Putamen (tissue), 1 donor: ENCODE results near the gene HPS5.
"Not testable (repeated sequence)": the region's sequence is repeated elsewhere in the genome, so short reads cannot be mapped to it uniquely, and the experiment has no call there.

Source experiments
- DNase-seq: peaks from one replicate; pipeline ENCODE4 v3.0.0-alpha.2; 2016; ENCODE audit warnings: low spot score

Gene HPS5, protein sequence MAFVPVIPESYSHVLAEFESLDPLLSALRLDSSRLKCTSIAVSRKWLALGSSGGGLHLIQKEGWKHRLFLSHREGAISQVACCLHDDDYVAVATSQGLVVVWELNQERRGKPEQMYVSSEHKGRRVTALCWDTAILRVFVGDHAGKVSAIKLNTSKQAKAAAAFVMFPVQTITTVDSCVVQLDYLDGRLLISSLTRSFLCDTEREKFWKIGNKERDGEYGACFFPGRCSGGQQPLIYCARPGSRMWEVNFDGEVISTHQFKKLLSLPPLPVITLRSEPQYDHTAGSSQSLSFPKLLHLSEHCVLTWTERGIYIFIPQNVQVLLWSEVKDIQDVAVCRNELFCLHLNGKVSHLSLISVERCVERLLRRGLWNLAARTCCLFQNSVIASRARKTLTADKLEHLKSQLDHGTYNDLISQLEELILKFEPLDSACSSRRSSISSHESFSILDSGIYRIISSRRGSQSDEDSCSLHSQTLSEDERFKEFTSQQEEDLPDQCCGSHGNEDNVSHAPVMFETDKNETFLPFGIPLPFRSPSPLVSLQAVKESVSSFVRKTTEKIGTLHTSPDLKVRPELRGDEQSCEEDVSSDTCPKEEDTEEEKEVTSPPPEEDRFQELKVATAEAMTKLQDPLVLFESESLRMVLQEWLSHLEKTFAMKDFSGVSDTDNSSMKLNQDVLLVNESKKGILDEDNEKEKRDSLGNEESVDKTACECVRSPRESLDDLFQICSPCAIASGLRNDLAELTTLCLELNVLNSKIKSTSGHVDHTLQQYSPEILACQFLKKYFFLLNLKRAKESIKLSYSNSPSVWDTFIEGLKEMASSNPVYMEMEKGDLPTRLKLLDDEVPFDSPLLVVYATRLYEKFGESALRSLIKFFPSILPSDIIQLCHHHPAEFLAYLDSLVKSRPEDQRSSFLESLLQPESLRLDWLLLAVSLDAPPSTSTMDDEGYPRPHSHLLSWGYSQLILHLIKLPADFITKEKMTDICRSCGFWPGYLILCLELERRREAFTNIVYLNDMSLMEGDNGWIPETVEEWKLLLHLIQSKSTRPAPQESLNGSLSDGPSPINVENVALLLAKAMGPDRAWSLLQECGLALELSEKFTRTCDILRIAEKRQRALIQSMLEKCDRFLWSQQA

DNA sequence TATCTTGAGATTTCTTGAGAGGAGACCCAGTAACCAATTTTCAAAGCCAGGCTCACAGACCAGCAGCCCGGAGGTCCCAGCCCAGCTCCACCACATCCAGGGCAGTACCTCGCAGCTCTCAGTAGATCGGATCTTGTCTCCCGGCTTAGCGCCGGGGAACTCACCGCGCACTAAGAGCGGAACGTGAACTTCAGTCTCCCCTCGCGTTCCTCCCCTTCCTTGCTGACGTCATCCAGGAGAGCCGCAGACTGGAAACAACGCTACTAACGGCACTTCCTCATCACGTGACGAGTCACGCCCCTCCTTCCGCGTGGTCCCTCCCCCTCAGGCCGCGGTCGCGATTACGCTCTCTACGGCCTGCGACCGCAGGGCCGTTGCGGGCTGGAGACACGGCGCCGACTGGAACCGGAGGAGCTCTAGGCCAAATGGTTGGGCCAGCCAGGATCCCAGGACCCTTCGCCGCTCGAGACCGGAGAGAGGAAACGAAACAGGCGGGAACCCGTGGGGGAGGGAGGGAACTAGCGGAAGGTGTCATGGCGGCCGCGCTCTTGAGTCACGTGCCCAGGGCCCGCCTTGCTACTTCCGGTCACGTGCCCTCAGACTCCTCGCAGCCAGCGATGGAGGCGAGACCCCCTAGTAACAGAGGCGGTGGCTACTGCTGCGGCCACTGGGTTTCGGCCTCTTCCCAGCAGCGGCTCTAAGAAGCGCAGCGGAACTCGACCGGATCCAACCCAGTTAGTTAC is at the start of gene HPS5, which contains the start of gene GTF2H1:
Gene HPS5 (minus strand): TSS at position 172 of the 743 bp plus-strand sequence. CDS start 4,282 bp downstream, outside the sequence.
Gene GTF2H1 (plus strand): TSS at position 599 of the 743 bp plus-strand sequence. CDS start 10,508 bp downstream, outside the sequence.
- peak; percentile 98 for DNase-seq

DNA sequence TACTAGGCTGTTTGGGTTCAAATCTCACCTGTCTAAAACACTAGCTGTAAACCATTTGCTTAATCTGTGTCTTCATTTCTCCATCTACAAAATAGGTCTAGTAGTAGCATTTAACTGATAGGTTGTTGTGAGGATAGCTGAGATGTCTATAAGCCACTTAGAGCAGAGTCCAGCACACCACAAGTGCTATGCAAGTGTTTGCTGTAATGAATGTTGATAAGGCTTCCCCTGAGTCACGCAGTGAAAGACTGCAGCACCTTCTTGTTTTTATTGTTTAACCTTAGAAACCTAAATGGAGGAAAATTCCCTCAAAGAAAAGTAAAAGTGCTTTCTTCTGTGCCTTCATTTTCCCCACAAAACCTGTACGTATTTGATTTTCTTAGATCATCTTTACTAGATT is 49.3 kb upstream of the HPS5 start:
- DNase-seq: no peak

DNA sequence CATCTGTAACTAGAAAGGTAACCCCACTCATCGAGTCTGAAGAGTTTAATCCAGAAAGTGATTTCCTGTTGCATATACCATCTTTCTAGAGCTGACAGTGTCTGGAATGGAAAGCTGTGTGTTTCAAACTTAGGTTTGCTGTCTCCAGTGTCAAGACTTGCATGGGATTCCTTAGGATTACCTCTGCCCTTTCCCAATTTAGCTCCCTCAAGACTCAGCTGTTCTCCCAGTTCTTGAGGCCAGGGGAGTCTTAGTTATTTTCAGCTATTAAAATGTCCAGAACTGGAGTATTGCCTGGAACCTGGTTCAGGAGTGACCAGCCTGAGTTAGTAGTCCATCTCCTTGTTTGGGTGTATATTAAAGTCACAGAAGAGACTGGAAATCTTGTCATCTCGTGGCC is 47.5 kb upstream of the HPS5 start:
- no peak for DNase-seq

DNA sequence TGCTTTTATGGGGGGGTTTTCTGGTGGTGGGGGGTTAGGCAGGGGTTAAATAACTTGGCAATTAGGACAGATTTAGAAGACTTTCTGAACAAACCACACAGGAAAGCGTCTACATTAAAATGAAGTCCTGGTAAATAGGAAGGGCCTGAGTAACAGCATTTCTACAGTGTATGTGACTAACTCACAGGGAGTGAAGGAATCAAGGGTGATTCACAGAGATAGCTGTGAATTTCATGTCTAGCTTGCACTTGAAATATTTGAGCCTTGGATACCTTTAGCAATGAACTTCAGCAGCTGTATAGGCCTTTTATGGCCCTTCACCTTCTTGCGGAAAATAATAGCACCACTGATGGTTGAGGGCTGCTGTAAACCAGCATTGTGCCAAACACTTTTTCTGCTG is 46.3 kb upstream of the HPS5 start:
- DNase-seq: no peak

DNA sequence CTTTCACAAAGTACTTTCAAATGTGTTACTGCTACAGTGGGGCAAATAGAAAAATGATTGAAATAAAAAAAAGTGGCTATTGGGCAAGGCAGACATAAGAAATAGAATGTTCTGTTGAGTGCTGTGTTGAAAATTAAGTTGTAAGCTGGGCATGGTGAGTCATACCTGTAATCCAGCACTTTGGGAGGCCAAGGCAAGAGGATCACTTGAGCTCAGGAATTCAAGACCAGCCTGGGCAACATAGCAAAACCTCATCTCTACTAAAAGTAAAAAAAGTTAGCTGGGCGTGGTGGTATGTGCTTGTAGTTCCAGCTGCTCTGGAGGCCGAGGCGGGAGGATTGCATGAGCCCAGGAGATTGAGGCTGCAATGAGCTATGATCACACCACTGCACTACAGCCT is 45.5 kb upstream of the HPS5 start:
- DNase-seq: no peak

DNA sequence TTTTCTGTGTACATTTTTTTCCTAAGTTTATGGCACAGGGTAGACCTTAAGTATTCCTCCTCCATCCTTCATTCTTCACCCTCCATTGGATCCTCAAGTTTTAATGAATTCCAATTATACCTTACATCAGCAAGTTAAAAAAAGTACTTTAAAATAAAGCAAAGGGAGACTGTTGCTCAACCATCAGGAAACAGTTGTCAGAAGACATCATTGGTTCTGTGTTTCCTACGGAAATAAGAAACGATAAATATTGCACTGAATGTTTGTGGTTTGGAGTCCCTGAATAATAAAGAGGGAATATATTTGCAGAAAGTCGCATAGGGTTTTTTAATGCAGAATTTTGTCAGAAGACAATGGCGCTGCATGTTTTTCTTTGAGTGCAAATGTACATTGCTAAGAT is 44.3 kb upstream of the HPS5 start:
- DNase-seq: peak; percentile 20

DNA sequence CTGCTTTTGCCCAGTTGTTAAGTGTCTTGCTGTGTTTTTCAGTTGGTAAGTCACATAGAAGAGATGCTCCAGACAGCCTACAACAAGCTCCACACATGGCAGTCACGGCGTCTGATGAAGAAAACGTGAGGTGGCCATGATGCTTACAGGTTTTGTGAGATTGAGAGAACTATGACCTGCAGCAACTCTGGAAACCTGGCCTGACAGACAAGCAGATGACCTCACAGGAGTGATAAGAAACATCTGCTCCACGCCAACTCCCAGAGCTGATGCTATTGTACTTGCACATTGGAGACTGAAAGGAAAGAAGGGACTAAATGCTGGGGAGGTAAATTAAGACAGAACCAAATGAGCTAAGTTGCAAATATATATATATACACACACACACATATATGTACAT is 43.8 kb upstream of the HPS5 start:
- no peak for DNase-seq

DNA sequence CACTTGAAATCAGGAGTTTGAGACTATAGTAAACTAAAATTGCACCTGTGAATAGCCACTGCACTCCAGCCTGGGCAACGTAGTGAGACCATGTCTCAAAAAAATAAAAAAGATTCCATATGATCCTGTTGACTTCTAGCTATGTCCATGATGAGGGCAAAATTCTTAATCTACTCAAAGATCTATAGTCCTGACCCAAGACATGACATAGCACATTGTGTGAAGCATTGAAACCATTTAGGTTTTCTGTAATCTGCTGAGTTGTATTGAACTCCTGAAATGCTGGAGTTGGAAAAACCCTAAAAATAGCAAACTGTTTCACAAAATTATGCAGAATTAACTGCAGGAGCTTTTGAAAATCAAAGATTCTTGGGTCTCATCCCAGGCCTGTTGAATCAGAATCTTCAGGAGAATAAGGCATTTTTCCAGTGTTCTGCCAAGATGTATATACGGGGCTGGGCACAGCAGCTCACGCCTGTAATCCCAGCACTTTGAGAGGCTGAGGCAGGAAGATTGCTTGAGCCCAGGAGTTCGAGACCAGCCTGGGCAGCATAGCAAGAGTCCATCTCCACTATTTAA is 42.6 kb upstream of the HPS5 start:
- peak; percentile 31 for DNase-seq

DNA sequence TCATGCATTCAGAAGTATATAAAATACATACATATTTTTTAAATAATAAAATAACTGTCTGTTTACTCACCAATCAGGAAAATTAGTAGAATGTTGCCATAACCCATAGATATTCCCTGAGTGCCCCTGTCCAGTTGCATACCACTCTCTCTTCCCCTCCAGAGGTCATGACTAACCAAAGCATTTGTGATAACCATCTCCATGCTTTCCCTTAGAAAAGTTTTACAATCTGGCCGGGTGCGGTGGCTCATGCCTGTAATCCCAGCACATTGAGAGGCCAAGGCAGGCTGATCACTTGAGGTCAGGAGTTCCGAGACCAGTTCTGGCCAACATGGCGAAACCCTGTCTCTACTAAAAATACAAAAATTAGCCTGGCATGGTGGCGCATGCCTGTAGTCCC is 39.2 kb upstream of the HPS5 start:
- no peak for DNase-seq

DNA sequence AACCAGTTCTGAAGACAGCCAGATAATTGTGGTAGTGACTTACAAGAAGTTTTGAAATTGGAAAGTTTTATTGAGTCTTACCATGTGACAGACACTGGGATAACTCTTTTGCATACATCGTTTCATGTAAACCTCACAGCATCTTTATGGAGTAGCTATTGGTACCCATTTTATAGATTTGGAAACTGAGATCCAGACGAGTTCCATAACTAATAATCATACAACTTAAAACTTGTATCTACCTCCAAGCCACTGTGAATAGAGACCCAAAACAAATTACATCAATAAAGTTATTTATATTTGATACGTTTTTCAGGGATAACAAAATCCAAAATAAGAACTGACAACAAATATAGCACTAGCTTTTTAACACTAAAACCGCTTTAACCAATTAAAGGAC is 36.7 kb upstream of the HPS5 start:
- DNase-seq: no peak

DNA sequence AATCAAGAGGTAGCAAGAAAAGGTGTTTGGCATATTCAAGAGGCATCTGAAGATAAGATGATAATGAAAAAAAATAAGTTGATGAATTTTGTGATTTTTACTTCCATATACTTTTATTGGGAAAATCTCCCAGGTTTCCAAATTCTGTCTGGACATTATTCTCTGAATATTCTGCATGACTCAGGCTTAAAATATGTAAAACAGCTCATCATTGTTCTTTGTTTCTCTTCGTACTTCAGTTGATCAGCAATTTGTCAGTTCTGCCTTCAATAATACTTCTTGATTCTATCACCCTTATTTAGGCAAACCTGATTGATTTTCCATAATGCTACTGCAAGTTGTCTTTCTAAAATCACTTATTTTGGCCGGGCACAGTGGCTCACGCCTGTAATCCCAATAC is 30.6 kb upstream of the HPS5 start:
- DNase-seq: no peak

DNA sequence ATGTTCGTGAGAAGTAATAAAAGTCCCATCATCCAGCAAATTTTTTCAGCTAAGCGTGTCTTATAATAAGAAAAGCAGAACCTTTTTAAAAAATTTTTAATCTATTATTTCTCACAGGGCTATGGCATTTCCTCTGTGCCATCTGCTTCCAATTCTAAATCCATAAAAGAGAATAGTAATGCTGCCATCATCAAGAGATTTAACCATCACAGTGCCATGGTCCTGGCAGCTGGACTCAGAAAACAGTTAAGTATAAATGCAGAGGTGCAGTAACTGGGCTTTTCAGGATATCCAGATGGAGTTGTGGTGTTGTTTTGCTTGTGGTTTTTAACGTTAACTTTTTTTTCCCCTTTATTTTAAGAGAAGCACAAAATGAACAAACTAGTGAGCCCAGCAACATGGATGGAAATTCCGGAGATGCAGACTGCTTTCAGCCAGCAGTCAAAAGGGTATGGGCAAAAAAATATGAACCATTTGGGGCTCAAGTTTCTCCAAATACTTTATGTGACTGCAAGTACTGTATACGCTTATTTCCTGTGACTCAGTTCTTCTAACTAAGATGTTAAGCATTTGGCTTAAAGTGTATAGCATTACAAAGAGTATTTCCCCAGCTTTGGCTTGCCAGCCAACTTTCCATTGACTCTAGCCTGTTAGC is 25.7 kb upstream of the HPS5 start:
- DNase-seq: no peak

DNA sequence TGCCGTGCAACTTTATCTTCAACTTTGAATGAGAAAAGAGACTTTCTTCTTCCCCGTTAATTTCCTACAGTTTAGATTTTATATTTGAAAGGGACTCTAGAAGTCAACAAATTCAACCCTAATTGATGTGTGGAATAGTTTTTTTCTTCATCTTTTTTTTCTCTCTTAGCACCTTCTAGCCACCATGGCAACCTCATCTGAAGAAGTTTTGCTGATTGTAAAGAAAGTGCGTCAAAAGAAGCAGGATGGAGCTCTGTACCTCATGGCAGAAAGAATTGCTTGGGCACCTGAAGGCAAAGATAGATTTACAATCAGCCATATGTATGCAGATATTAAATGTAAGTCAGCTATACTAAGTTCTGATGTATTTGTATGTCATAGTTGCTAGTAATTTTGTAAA is 11.0 kb upstream of the HPS5 start:
- no peak for DNase-seq

DNA sequence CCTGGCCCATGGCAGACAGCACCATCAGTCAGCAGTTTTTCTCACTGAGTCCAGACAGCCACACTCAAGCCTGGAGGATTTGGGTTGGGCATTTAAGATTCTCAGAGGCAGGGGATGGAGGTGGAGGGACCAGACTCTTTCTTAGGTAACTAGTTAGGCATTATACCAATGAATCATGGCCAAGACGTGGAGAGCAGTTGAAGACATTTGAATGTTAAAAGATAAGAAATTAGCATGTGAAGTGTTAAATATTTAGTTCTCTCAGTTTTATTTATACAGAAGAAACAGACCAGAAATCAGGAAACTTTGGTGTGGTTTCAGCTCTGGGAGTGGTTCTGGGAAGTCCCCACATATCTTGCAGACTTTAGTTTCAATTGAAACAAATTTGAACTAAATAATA is 10.4 kb upstream of the HPS5 start:
- DNase-seq: no peak

DNA sequence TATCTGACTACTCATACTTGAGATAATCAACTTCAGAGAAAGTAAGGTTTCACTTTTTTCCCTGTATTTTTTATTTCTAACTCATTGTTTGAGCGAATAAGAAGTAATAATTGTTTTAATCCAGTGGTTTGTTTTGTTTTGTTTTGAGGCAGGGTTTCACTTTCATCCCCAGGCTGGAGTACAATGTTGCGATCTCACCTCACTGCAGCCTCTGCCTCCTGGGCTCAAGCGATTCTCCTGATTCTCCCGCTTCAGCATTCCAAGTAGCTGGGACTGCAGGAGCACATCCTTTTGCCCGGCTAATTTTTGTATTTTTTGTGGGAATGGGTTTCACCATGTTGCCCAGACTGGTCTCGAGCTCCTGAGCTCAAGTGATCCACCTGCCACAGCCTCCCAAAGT is 9.0 kb upstream of the HPS5 start:
- DNase-seq: no peak

DNA sequence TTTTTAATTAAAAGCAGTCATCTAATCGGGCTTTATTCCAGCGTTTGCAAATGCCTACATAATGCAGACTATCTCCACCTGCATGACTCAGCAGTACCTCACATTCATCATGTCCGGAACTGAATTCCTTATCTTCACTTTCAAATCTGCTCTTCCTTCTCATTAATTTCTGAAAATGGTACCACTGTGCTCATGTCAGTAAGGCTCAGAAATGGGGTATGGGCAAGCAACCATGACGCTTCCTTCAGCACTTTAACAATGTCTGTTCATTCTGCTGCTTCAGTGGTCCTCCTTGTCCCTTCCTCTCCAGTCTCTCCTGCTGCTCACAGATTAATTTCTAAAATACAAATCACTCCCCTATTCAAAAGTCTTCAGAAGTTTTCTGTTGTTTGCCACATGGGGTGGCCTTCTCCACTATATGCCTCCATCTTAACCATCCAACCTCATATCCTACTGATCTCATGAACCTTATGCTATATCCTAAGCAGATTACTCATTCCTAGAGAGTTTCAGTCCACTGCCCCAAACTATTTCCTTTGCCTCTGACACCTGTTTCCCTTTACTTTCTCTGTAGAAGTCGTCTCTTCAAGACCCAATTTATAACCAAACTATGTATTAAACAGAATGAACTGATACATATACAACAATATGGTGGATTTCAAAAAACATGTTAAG is 7.4 kb upstream of the HPS5 start:
- DNase-seq: no peak

DNA sequence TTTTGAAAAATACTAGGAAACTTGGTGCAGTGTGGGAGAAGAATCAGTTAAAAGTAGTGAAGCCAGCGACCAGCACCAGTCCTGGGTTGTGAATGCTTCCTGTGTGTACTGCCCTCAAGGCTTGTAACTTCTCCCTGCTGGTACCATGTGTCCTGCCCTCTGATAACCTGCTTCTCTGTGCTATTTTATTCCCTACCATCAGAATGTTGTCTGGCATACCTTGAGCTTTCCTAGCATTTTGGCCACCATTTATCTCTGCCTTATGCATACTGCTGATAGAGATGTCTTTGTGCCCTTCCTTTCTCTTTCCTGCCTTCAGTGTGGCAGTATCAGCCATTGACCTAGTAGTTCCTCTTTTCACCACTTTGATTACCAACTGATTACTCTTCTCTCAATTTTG is 2.4 kb upstream of the HPS5 start:
- DNase-seq: no peak

DNA sequence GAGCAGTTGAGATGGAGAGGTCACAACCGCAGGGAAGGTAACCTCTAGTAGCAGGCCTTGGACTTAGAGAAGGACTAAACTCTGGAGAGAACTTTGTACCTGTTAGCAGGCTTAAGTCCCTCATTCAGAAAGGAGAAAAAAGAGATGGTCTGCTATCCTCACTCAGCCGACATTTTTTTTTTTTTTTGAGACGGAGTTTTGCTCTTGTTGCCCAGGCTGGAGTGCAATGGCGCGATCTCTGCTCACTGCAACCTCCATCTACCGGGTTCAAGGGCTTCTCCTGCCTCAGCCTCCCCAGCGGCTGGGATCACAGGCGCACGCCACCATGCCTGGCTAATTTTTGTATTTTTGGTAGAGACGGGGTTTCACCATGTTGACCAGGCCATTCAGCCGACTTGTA is 1.9 kb upstream of the HPS5 start:
- not testable (repeated sequence) for DNase-seq

DNA sequence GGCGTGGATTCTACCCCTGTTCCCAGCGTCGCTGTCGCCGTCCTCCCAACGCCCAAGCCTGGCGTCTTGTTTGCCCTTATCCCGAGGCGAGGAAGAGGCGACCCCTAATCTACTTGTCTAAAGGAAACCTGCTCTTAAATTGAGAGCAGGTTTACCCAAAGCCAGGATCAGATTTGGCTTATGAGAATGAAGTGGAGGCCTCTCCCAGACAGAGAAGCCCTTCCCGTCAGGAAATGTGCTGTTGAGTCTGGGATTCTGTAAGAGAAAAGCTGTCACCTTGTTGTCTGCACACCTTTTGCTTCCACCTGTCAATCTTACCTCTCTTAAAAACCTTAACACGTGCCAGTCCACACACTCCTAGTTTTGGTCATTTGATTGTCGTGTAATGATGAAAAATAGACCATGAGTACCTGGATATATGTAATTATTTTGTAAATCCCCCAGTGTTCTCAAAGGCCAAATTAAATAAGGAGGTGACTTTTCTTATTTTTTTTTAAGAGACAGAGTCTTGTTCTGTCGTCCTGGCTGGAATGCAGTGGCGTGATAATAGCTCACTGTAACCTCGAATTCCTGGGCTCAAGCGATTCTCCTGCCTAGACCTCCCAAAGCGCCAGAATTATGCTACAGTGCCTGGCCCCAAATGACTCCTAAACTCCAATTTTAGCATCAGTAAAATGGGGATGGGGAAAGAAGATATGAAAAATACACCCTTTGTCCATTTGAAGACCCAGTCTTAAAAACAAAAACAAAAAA is 1.1 kb upstream of the HPS5 start:
- no peak for DNase-seq

DNA sequence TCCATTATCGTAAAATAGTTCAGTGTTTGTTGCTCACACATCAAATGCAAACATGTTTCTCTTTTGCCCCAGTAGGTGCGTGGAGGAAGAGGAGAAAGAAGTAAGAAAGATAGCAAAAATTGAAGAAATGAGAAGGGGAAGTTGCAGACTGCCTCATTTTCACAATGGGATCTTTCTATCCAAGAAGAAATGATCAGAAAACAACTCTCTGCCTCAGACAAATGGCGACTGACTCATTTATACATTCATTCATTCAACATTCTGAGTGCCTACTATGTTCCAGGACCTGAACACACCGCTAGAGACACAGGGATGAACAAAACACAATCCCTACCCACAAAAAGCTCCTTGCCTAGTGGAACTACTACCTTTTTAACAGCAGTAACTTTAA is 367 bp downstream of the HPS5 start:
- no peak for DNase-seq
